Gastroesophageal sphincter (tissue), 4 donors: Measurements from ENCODE around the gene MSS51. TPM values are rescaled to one million over a fixed set of nuclear protein-coding genes. Genes with fewer than 3 reads are reported as not detected.
"Not testable (repeated sequence)": the region's sequence is repeated elsewhere in the genome, so short reads cannot be mapped to it uniquely, and the experiment has no call there.

Experiments
- ATAC-seq: fragments of 150-250 bp; one replicate; pipeline ENCODE4 v1.9.1; 2016; ENCODE audit warnings: mild to moderate bottlenecking, moderate library complexity
- H3K27ac ChIP-seq, 4 donors: fragments of 200-600 bp; sonication (generic) in 3 of 4; 1 replicate in 3 of 4; 2 replicates in 1 of 4; pipeline ENCODE4 v1.5.1; 2016 to 2019
- H3K27me3 ChIP-seq: fragments of 200-600 bp; sonication (generic); one replicate; pipeline ENCODE4 v1.5.1; 2019
- H3K36me3 ChIP-seq, 2 donors: fragments of 200-600 bp; sonication (generic); one replicate each; pipeline ENCODE4 v1.5.1; 2019; ENCODE audit warnings: control low read depth in 1 of 2
- H3K4me1 ChIP-seq, 3 donors: fragments of 200-600 bp; sonication (generic); 1 replicate in 2 of 3; 2 replicates in 1 of 3; pipeline ENCODE4 v1.5.1; 2016 to 2019; ENCODE audit warnings: control low read depth in 2 of 3
- H3K4me3 ChIP-seq, 2 donors: fragments of 200-600 bp; sonication (generic); one replicate each; pipeline ENCODE4 v1.5.1; 2019; ENCODE audit warnings: mild to moderate bottlenecking in 1 of 2, moderate library complexity in 1 of 2
- H3K9me3 ChIP-seq, 3 donors: fragments of 200-600 bp; sonication (generic); one replicate each; pipeline ENCODE4 v1.5.1; 2017 to 2019; ENCODE audit warnings: control low read depth in 2 of 3
- CTCF ChIP-seq, 4 experiments: fragments of 200-600 bp in 2 of 4; fragments of 450-650 bp in 2 of 4; sonication (generic) in 1 of 4; IDR thresholded peaks; one replicate each; pipeline ENCODE4 v1.5.1; 2017 to 2019; ENCODE audit warnings: antibody characterized with exemption in 4 of 4, mild to moderate bottlenecking in 2 of 4, moderate library complexity in 2 of 4
- EP300 ChIP-seq: sonication (generic); formaldehyde crosslinking; IDR thresholded peaks from one replicate; pipeline ENCODE4 v1.6.1; 2017; ENCODE audit warnings: antibody characterized with exemption, mild to moderate bottlenecking
- POLR2A ChIP-seq, 2 donors: fragments of 450-650 bp; IDR thresholded peaks; one replicate each; pipeline ENCODE4 v1.6.1; 2017; ENCODE audit warnings: antibody characterized with exemption in 2 of 2, mild to moderate bottlenecking in 2 of 2, moderate library complexity in 1 of 2
- POLR2AphosphoS5 ChIP-seq: sonication (generic); formaldehyde crosslinking; IDR thresholded peaks from one replicate; pipeline ENCODE4 v1.6.1; 2017; ENCODE audit warnings: antibody characterized with exemption
- WGBS, 2 donors: methylation state at CpG; one replicate each; pipeline ENCODE4 v1.1.5; 2018; ENCODE audit warnings: low coverage in 1 of 2; 5-methylcytosine and 5-hydroxymethylcytosine counted together
- total RNA-seq, 4 donors: library from RNA; depleted of rRNA; stranded (reverse); fragments of >200 nt; gene quantifications; one replicate each; pipeline ENCODE4 v1.1.0, GENCODE V29; 2016

MSS51 gene
- total RNA-seq, 4 donors from 2014 or later: 0.32 to 3.9 (median 2.4) TPM

GRCh38 chr10:73399063-73399462 is 34.3 kb downstream of the MSS51 start:
- H3K4me3 ChIP-seq: no peak overlapping the region
- ATAC-seq: no peak
- H3K4me1 ChIP-seq: no peaks in the 10 kb centered on the region
- TF ChIP-seq EP300: no peak
- TF ChIP-seq CTCF (IDR thresholded peaks at IDR 0.05): no peak
- TF ChIP-seq POLR2A (IDR thresholded peaks at IDR 0.05): no peak
- TF ChIP-seq POLR2AphosphoS5: no peak
- 72 to 74% methylated on average over 4 of the region's 4 CpGs for WGBS, 2 donors
- peaks cover 2 to 64% of the 10 kb centered on the region in 2 donors for H3K36me3 ChIP-seq
- H3K27me3 ChIP-seq: no peaks in the 10 kb centered on the region
- H3K9me3 ChIP-seq: no peaks in the 10 kb centered on the region
- no peak overlapping the region for H3K27ac ChIP-seq

GRCh38 chr10:73398024-73398423 is 35.3 kb downstream of the MSS51 start:
- Histone ChIP-seq H3K4me3 (no peak overlapping the region), H3K9me3 (no peaks in the 10 kb centered on the region), H3K27me3 (no peaks in the 10 kb centered on the region), H3K27ac (no peak overlapping the region), H3K36me3 (peaks cover 2 to 68% of the 10 kb centered on the region in 2 donors), H3K4me1 (no peaks in the 10 kb centered on the region)
- ATAC-seq: no peak
- TF ChIP-seq CTCF (IDR thresholded peaks at IDR 0.05) (no peak), EP300 (no peak), POLR2AphosphoS5 (no peak), POLR2A (IDR thresholded peaks at IDR 0.05) (no peak)
- WGBS, 2 donors: 96 to 100% methylated on average over 1 to 6 of the region's 6 CpGs

DNA sequence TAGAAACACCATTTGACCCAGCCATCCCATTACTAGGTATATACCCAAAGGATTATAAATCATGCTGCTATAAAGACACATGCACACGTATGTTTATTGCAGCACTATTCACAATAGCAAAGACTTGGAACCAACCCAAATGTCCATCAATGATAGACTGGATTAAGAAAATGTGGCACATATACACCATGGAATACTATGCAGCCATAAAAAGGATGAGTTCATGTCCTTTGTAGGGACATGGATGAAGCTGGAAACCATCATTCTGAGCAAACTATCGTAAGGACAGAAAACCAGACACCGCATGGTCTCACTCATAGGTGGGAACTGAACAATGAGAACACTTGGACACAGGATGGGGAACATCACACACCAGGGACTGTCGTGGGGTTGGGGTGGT is 39.0 kb downstream of the MSS51 start:
- not testable (repeated sequence) for H3K4me1 ChIP-seq, H3K4me3 ChIP-seq, ATAC-seq, H3K27ac ChIP-seq, H3K27me3 ChIP-seq, H3K9me3 ChIP-seq
- peaks cover 2 to 78% of the 10 kb centered on the region in 2 donors for H3K36me3 ChIP-seq
- WGBS, 2 donors: 100% methylated on average over 3 of the region's 4 CpGs

GRCh38 chr10:73388228-73388627 is 45.1 kb downstream of the MSS51 start:
- Histone ChIP-seq H3K9me3 (no peaks in the 10 kb centered on the region), H3K27ac (no peak overlapping the region), H3K36me3 (peaks cover 8 to 84% of the 10 kb centered on the region in 2 donors), H3K27me3 (no peaks in the 10 kb centered on the region), H3K4me1 (no peaks in the 10 kb centered on the region), H3K4me3 (no peak overlapping the region)
- no peak for ATAC-seq
- WGBS, 2 donors: 80 to 86% methylated on average over 4 of the region's 4 CpGs
- TF ChIP-seq POLR2A (IDR thresholded peaks at IDR 0.05) (no peak), EP300 (no peak), CTCF (IDR thresholded peaks at IDR 0.05) (no peak)

- H3K4me3 ChIP-seq: no peak overlapping the region
- ATAC-seq: no peak
- H3K27ac ChIP-seq: no peak overlapping the region
- WGBS, 2 donors: 97 to 99% methylated on average over 6 to 7 of the region's 7 CpGs
- H3K36me3 ChIP-seq: peaks cover 8 to 96% of the 10 kb centered on the region in 2 donors
- no peaks in the 10 kb centered on the region for H3K4me1 ChIP-seq
- no peaks in the 10 kb centered on the region for H3K9me3 ChIP-seq
- no peaks in the 10 kb centered on the region for H3K27me3 ChIP-seq
- TF ChIP-seq EP300: no peak
- TF ChIP-seq CTCF (IDR thresholded peaks at IDR 0.05): no peak
- no peak for TF ChIP-seq POLR2A (IDR thresholded peaks at IDR 0.05)
- no peak for TF ChIP-seq POLR2AphosphoS5
Observed at GRCh38 chr10:73386583-73386982, 46.8 kb downstream of the MSS51 start.
